ENCODE measurements around the gene SLC17A5. TPM values are rescaled to one million over a fixed set of nuclear protein-coding genes. Genes with fewer than 3 reads are reported as not detected.
A peak's percentile ranks its signal among the peaks of the same experiment; 100 is the strongest.

SLC17A5 gene
- total RNA-seq, 2 experiments from 2014 or later, result 7.4 to 9.6 TPM

DNA sequence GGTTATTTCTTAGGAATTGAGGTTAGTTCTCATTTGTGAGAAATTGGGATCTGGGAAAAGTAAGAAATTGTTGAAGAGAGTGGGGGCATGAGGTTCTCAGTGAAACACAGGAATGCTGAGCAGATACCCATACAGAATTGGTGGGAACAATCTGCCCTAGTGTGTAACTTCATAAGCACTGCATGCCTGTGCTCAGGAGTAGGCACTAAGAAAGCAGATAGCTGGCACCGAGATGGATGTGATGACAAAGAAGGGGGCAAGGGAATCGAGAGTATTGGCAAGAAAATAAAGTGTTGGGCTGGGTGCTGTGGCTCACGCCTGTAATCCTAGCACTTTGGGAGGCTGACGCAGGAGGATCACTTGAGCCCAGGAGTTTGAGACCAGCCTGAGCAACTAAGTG, 4.0 kb downstream of the SLC17A5 start:
- Histone ChIP-seq H3K4me2 (ENCODE audit: low read length) (no peak overlapping the region), H2AFZ (ENCODE audit: low read length) (no peak overlapping the region), H3K4me1 (ENCODE audit: insufficient read depth, low read length, poor library complexity, severe bottlenecking) (peaks cover 22% of the 10 kb centered on the region), H3K27ac (ENCODE audit: low read depth, low read length, poor library complexity, severe bottlenecking) (no peak overlapping the region), H3K79me2 (ENCODE audit: insufficient read depth, low read depth, low read length) (peaks cover 19% of the 10 kb centered on the region; the same call in 1 of the 2 replicates), H3K36me3 (ENCODE audit: insufficient read depth, low read length) (no peaks in the 10 kb centered on the region), H4K20me1 (ENCODE audit: insufficient read depth, low read length) (no peaks in the 10 kb centered on the region), H3K9me3 (ENCODE audit: low read length) (no peaks in the 10 kb centered on the region), H3K4me3 (ENCODE audit: low read depth, low read length, poor library complexity, severe bottlenecking) (no peak overlapping the region), H3K9me2 (ENCODE audit: insufficient read depth, low read length) (no peaks in the 10 kb centered on the region)
- no peak for DNase-seq (ENCODE audit: low spot score)
- ChIA-PET POLR2A (interaction anchor here (0.6 kb wide), 1 partner anchor 133 kb away, joined by 3 read pairs; no protein-coding TSS in a partner anchor), CTCF (ENCODE audit: unreplicated experiment) (no interaction called here)
- TF ChIP-seq, protein P1, sequence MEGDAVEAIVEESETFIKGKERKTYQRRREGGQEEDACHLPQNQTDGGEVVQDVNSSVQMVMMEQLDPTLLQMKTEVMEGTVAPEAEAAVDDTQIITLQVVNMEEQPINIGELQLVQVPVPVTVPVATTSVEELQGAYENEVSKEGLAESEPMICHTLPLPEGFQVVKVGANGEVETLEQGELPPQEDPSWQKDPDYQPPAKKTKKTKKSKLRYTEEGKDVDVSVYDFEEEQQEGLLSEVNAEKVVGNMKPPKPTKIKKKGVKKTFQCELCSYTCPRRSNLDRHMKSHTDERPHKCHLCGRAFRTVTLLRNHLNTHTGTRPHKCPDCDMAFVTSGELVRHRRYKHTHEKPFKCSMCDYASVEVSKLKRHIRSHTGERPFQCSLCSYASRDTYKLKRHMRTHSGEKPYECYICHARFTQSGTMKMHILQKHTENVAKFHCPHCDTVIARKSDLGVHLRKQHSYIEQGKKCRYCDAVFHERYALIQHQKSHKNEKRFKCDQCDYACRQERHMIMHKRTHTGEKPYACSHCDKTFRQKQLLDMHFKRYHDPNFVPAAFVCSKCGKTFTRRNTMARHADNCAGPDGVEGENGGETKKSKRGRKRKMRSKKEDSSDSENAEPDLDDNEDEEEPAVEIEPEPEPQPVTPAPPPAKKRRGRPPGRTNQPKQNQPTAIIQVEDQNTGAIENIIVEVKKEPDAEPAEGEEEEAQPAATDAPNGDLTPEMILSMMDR (conservative IDR thresholded peaks at IDR 0.05; ENCODE audit: low read length), result no peak
- intact Hi-C loops (cut with micrococcal nuclease; ENCODE audit: unreplicated experiment), result loop anchor here (5.0 to 10.0 kb wide), 4 partner anchors 62 to 1965 kb away; partner anchors contain the start of gene KCNQ5
- no TSS peak for BruUV-seq (replicated peaks)

DNA sequence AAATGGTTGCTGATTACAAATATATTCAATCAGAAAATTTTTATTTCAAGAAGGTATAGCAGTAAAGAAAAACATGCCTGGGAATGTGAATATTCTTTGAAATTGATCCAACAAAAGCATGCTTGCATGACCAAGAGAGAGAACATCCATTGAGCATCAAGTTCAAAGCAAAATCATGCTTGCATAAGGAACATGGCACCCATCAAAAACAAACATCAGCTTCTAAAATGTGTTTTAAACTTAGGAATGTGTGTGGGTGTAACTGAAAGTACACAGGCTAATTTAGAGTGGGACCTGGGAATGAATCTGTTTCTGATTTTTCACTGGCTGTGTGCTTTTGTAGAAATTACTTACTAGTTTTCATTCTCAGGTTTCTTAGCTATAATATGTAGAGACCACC, 5.6 kb downstream of the SLC17A5 start:
- BruUV-seq (replicated peaks), result no TSS peak
- Histone ChIP-seq H3K9me3 (ENCODE audit: low read length) (no peaks in the 10 kb centered on the region), H3K36me3 (ENCODE audit: insufficient read depth, low read length) (no peaks in the 10 kb centered on the region), H3K4me2 (ENCODE audit: low read length) (no peak overlapping the region), H3K4me1 (ENCODE audit: insufficient read depth, low read length, poor library complexity, severe bottlenecking) (peaks cover 20% of the 10 kb centered on the region), H4K20me1 (ENCODE audit: insufficient read depth, low read length) (no peaks in the 10 kb centered on the region), H3K9me2 (ENCODE audit: insufficient read depth, low read length) (no peaks in the 10 kb centered on the region), H2AFZ (ENCODE audit: low read length) (no peak overlapping the region), H3K79me2 (ENCODE audit: insufficient read depth, low read depth, low read length) (peaks cover 14% of the 10 kb centered on the region; the same call in 1 of the 2 replicates), H3K27ac (ENCODE audit: low read depth, low read length, poor library complexity, severe bottlenecking) (no peak overlapping the region), H3K4me3 (ENCODE audit: low read depth, low read length, poor library complexity, severe bottlenecking) (no peak overlapping the region)
- TF ChIP-seq, protein P1 (conservative IDR thresholded peaks at IDR 0.05; ENCODE audit: low read length), result no peak
- no peak for TF ChIP-seq EZH2phosphoT487 (IDR thresholded peaks at IDR 0.05; ENCODE audit: borderline replicate concordance, low read depth, low read length)
- POLR2A ChIA-PET, result interaction anchor here (0.9 kb wide), 1 partner anchor 62 kb away, joined by 3 read pairs; no protein-coding TSS in a partner anchor
- DNase-seq (ENCODE audit: low spot score), result no peak
- CTCF ChIA-PET (ENCODE audit: unreplicated experiment), result no interaction called here
- intact Hi-C loops (cut with micrococcal nuclease; ENCODE audit: unreplicated experiment), result no loop called here

DNA sequence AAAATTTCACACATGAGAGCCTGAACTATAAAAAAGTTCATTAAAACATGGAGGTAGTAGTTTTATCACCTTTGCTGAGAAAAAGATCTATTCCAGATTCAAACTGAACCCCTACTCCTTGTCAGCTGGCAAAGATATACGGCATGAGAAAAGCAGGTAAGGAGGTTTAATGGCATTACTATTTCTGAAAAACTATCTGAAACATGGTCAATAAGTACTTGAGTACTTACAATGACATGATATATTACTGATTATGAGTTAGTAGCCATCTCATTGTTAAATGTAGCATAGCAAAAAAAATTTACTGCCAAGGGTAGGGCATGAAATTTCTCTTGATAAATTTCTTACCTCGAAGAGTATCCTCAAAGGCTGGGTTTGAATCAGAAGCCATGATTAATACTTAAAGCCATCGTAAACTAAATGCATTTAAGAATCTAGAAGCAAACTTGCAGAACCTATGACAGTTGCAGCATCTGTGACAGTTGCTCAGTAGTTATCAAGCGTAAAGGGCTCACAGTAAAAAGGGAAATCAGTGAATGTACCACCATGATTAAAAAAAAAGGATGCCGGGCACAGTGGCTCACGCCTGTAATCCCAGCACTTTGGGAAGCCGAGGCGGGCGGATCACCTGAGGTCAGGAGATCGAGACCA, 8.7 kb downstream of the SLC17A5 start:
- Histone ChIP-seq H3K9me2 (ENCODE audit: insufficient read depth, low read length) (no peaks in the 10 kb centered on the region), H3K79me2 (ENCODE audit: insufficient read depth, low read depth, low read length) (no peaks in the 10 kb centered on the region; the same call in 1 of the 2 replicates), H3K36me3 (ENCODE audit: insufficient read depth, low read length) (no peaks in the 10 kb centered on the region; the same call in 1 of the 2 replicates), H3K9me3 (ENCODE audit: low read length) (no peaks in the 10 kb centered on the region), H2AFZ (ENCODE audit: low read length) (peak overlapping the region; percentile 84), H3K4me1 (ENCODE audit: insufficient read depth, low read length, poor library complexity, severe bottlenecking) (peaks cover 14% of the 10 kb centered on the region), H3K27ac (ENCODE audit: low read depth, low read length, poor library complexity, severe bottlenecking) (peak overlapping the region; percentile 35), H3K4me2 (ENCODE audit: low read length) (peak overlapping the region; percentile 78), H4K20me1 (ENCODE audit: insufficient read depth, low read length) (no peaks in the 10 kb centered on the region), H3K4me3 (ENCODE audit: low read depth, low read length, poor library complexity, severe bottlenecking) (peak overlapping the region; percentile 67)
- peak; percentile 35 for DNase-seq (ENCODE audit: low spot score)
- TF ChIP-seq, protein P1 (conservative IDR thresholded peaks at IDR 0.05; ENCODE audit: low read length), result no peak
- no peak for TF ChIP-seq EZH2phosphoT487 (IDR thresholded peaks at IDR 0.05; ENCODE audit: borderline replicate concordance, low read depth, low read length)
- POLR2A ChIA-PET, result interaction anchor here (0.6 to 1.9 kb wide), 13 partner anchors 8 to 1595 kb away, joined by 3 to 9 read pairs (median 3); partner anchors contain the start of gene SLC17A5
- intact Hi-C loops (cut with micrococcal nuclease; ENCODE audit: unreplicated experiment), result no loop called here
- CTCF ChIA-PET (ENCODE audit: unreplicated experiment), result no interaction called here
- TSS peak; percentile 30 for BruUV-seq (replicated peaks)
